Mesenchymal stem cell (in vitro differentiated cells and primary cell): ENCODE results near the gene NSRP1.

Experiments used
- DNase-seq: peaks from one replicate; pipeline ENCODE4 v3.0.0-alpha.2; 2013
- H2AFZ ChIP-seq: one replicate; pipeline ENCODE4 v1.6.1; 2013; ENCODE audit warnings: low read depth, mild to moderate bottlenecking, control low read depth, inconsistent platforms, low read length, moderate library complexity
- H2AK5ac ChIP-seq: 2 replicates; pipeline ENCODE4 v1.6.1; 2013; ENCODE audit warnings: low read length, moderate library complexity, mild to moderate bottlenecking, inconsistent platforms; ENCODE audit not compliant: severe bottlenecking
- H2BK120ac ChIP-seq: one replicate; pipeline ENCODE4 v1.6.1; 2013; ENCODE audit warnings: low read depth, mild to moderate bottlenecking, inconsistent platforms, low read length, moderate library complexity
- H2BK12ac ChIP-seq, 2 experiments: one replicate each; pipeline ENCODE4 v1.6.1; 2013; ENCODE audit warnings: inconsistent platforms in 2 of 2, low read length in 2 of 2, mild to moderate bottlenecking in 2 of 2, moderate library complexity in 2 of 2, control low read depth in 1 of 2
- H2BK15ac ChIP-seq: one replicate; pipeline ENCODE4 v1.6.1; 2013; ENCODE audit warnings: mild to moderate bottlenecking, low read depth, inconsistent platforms; ENCODE audit not compliant: poor library complexity, severe bottlenecking
- H2BK5ac ChIP-seq: 2 replicates; pipeline ENCODE4 v1.6.1; 2013; ENCODE audit warnings: low read depth, mild to moderate bottlenecking, low read length, control low read depth, inconsistent platforms; ENCODE audit not compliant: poor library complexity, severe bottlenecking
- H3K14ac ChIP-seq, 2 experiments: one replicate each; pipeline ENCODE4 v1.6.1; 2013; ENCODE audit warnings: inconsistent platforms in 2 of 2, low read length in 2 of 2, control low read depth in 1 of 2, mild to moderate bottlenecking in 1 of 2, moderate library complexity in 1 of 2
- H3K18ac ChIP-seq, 2 experiments: one replicate each; pipeline ENCODE4 v1.6.1; 2013; ENCODE audit warnings: inconsistent platforms in 2 of 2, low read length in 2 of 2, control low read depth in 1 of 2, low read depth in 1 of 2, mild to moderate bottlenecking in 1 of 2
- H3K23ac ChIP-seq, 2 experiments: one replicate each; pipeline ENCODE4 v1.6.1; 2013; ENCODE audit warnings: inconsistent platforms in 2 of 2, low read length in 2 of 2, mild to moderate bottlenecking in 2 of 2, moderate library complexity in 2 of 2, control low read depth in 1 of 2
- H3K27ac ChIP-seq: 2 replicates; pipeline ENCODE4 v1.5.1; 2013; ENCODE audit warnings: mild to moderate bottlenecking, moderate library complexity, low read length, control low read depth, inconsistent platforms; ENCODE audit not compliant: poor library complexity, severe bottlenecking
- H3K27me3 ChIP-seq, 2 experiments: 2 replicates each; pipeline versions ENCODE4 v1.6.1 to v1.7.0; 2013; ENCODE audit warnings: low read length in 2 of 2, mild to moderate bottlenecking in 2 of 2, moderate library complexity in 2 of 2, control low read depth in 1 of 2, inconsistent platforms in 1 of 2; ENCODE audit not compliant: control insufficient read depth in 1 of 2, insufficient read depth in 1 of 2
- H3K36me3 ChIP-seq, 2 experiments: 2 replicates each; pipeline versions ENCODE4 v1.6.1 to v1.7.0; 2013; ENCODE audit warnings: low read length in 2 of 2, control low read depth in 1 of 2, inconsistent platforms in 1 of 2, low read depth in 1 of 2, mild to moderate bottlenecking in 1 of 2; ENCODE audit not compliant: insufficient read depth in 2 of 2, control insufficient read depth in 1 of 2
- H3K4ac ChIP-seq, 2 experiments: one replicate each; pipeline ENCODE4 v1.6.1; 2013; ENCODE audit warnings: inconsistent platforms in 2 of 2, low read length in 2 of 2, mild to moderate bottlenecking in 2 of 2, moderate library complexity in 2 of 2, control low read depth in 1 of 2, low read depth in 1 of 2
- H3K4me1 ChIP-seq: 2 replicates; pipeline ENCODE4 v1.6.1; 2013; ENCODE audit warnings: low read depth, low read length, control low read depth; ENCODE audit not compliant: control insufficient read depth, insufficient read depth
- H3K4me2 ChIP-seq: 2 replicates; pipeline ENCODE4 v1.6.1; 2013; ENCODE audit warnings: low read length, mild to moderate bottlenecking, inconsistent platforms; ENCODE audit not compliant: poor library complexity, severe bottlenecking
- H3K4me3 ChIP-seq, 2 experiments: 2 replicates each; pipeline versions ENCODE4 v1.5.1 to v1.7.0; 2013; ENCODE audit warnings: low read length in 2 of 2, mild to moderate bottlenecking in 2 of 2, control low read depth in 1 of 2, low read depth in 1 of 2; ENCODE audit not compliant: insufficient read depth in 1 of 2
- H3K79me1 ChIP-seq: replicated peaks from 2 replicates; pipeline ENCODE4 v1.6.1; 2013; ENCODE audit warnings: mild to moderate bottlenecking, control low read depth, low read length, inconsistent platforms; ENCODE audit not compliant: poor library complexity, severe bottlenecking
- H3K9ac ChIP-seq: 2 replicates; pipeline ENCODE4 v1.7.0; 2013; ENCODE audit warnings: mild to moderate bottlenecking, low read length, moderate library complexity
- H3K9me3 ChIP-seq: 2 replicates; pipeline ENCODE4 v1.7.0; 2013; ENCODE audit warnings: mild to moderate bottlenecking, low read length; ENCODE audit not compliant: control insufficient read depth
- H4K8ac ChIP-seq: one replicate; pipeline ENCODE4 v1.6.1; 2013; ENCODE audit warnings: inconsistent platforms, mild to moderate bottlenecking, low read length, moderate library complexity
- H4K91ac ChIP-seq: one replicate; pipeline ENCODE4 v1.6.1; 2013; ENCODE audit warnings: mild to moderate bottlenecking, low read length, inconsistent platforms
- whole genome bisulfite sequencing: methylation state at CpG from one replicate; pipeline ENCODE4 v1.1.7; 2013; ENCODE audit warnings: mixed read lengths; 5-methylcytosine and 5-hydroxymethylcytosine counted together

The NSRP1 gene

DNA sequence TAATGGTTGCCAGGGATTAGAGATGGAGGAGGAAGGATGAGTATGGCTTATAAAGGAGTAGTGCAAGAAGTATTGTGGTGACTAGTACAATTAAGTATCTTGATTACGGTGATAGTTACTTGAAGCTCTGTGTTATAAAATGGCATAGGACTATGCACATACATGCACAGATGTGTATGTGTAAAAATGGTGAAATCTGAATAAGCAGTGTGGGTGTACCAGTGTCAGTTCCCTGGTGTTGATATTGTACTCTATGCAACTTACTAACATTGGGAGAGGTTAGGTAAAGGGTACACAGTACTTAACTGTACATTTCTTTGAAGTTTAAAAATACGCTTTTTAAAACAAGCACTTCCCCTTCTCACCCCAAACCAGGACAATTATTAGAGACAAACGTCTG is 48.5 kb downstream of the NSRP1 start:
- H2AFZ ChIP-seq = no peak overlapping the region
- no peak overlapping the region for H3K14ac ChIP-seq
- no peak overlapping the region for H2BK15ac ChIP-seq
- H2BK120ac ChIP-seq = no peak overlapping the region
- H3K4me2 ChIP-seq = no peak overlapping the region
- H3K18ac ChIP-seq = no peak overlapping the region
- H3K4me3 ChIP-seq = no peak overlapping the region
- no peaks in the 10 kb centered on the region for H3K9me3 ChIP-seq
- no peaks in the 10 kb centered on the region for H3K27me3 ChIP-seq
- H4K91ac ChIP-seq = no peak overlapping the region
- no peak overlapping the region for H4K8ac ChIP-seq
- 97% methylated on average over 2 of the region's 3 CpGs for WGBS
- H2BK12ac ChIP-seq = no peak overlapping the region
- H3K9ac ChIP-seq = no peak overlapping the region
- H3K4ac ChIP-seq = no peak overlapping the region
- H3K79me1 ChIP-seq = peaks cover 4% of the 10 kb centered on the region
- no peak for DNase-seq
- H2BK5ac ChIP-seq = no peak overlapping the region
- H3K23ac ChIP-seq = no peak overlapping the region
- H3K27ac ChIP-seq = no peak overlapping the region
- H3K4me1 ChIP-seq = no peaks in the 10 kb centered on the region
- H3K36me3 ChIP-seq = peaks cover 5 to 64% of the 10 kb centered on the region in 2 experiments
- no peak overlapping the region for H2AK5ac ChIP-seq

DNA sequence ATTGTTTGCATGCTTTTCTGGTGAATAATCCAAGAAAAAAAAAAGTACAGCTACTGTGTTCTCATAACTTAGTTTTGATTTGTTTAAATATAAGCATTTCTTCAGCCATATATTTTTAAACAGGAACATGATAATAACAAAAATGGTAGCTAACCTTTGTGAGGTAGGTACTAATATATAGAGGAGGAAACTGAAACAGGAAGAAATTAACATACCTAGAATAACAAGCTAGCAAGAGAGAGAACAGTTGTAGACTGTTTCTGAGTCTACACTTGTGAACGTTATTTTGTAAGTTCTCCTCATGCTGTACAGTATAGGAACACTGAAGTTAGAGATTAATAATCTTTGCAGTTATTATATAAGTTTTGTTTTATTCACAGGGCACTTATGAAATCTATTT is 49.3 kb downstream of the NSRP1 start:
- H2BK12ac ChIP-seq = no peak overlapping the region
- no CpG with 5 or more reads among the region's 1 CpG for WGBS
- no peaks in the 10 kb centered on the region for H3K9me3 ChIP-seq
- H2AK5ac ChIP-seq = no peak overlapping the region
- H4K8ac ChIP-seq = no peak overlapping the region
- peaks cover 5 to 67% of the 10 kb centered on the region in 2 experiments for H3K36me3 ChIP-seq
- no peak for DNase-seq
- H2BK15ac ChIP-seq = no peak overlapping the region
- no peak overlapping the region for H3K23ac ChIP-seq
- no peak overlapping the region for H3K4me2 ChIP-seq
- H3K4me1 ChIP-seq = no peaks in the 10 kb centered on the region
- H2AFZ ChIP-seq = no peak overlapping the region
- no peak overlapping the region for H4K91ac ChIP-seq
- no peak overlapping the region for H3K4ac ChIP-seq
- H2BK5ac ChIP-seq = no peak overlapping the region
- no peak overlapping the region for H3K9ac ChIP-seq
- H3K27me3 ChIP-seq = no peaks in the 10 kb centered on the region
- no peak overlapping the region for H3K18ac ChIP-seq
- H3K14ac ChIP-seq = no peak overlapping the region
- peaks cover 6% of the 10 kb centered on the region for H3K79me1 ChIP-seq
- H2BK120ac ChIP-seq = no peak overlapping the region
- H3K4me3 ChIP-seq = no peak overlapping the region
- no peak overlapping the region for H3K27ac ChIP-seq

DNA sequence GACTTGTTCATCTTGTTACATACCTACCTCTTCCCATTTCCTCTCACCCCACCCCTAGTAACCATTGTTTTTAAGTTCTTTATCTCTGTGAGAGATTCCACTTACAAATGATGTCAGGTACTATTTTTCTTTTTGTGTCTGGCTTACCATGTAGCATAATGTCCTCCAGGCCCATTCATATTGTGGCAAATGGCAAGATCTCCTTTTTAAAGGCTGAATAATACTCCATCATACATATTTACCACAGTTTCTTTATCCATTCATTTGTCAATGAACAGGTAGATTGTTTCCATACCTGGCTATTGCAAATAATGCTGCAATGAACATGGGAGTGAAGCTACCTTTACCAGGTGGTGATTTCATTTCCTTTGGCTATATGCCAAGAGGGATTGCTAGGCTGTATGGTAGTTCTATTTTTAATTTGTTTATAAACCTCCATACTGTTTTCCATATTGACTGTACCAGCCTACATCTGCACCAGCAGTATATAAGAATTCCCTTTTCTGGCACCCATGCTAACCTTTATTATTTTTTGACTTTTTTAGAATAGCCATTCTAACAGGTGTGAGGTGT is 53.9 kb downstream of the NSRP1 start:
- no peak overlapping the region for H3K9ac ChIP-seq
- no peak for DNase-seq
- H2BK15ac ChIP-seq = no peak overlapping the region
- peaks cover 0 to 76% of the 10 kb centered on the region in 2 experiments for H3K36me3 ChIP-seq
- no peak overlapping the region for H2BK5ac ChIP-seq
- no peak overlapping the region for H2BK12ac ChIP-seq
- no peak overlapping the region for H2BK120ac ChIP-seq
- H3K14ac ChIP-seq = no peak overlapping the region
- no peak overlapping the region for H4K8ac ChIP-seq
- H3K27me3 ChIP-seq = no peaks in the 10 kb centered on the region
- no peak overlapping the region for H2AK5ac ChIP-seq
- peaks cover 3% of the 10 kb centered on the region for H3K4me1 ChIP-seq
- H3K4ac ChIP-seq = no peak overlapping the region
- no peak overlapping the region for H4K91ac ChIP-seq
- H3K27ac ChIP-seq = no peak overlapping the region
- no peaks in the 10 kb centered on the region for H3K9me3 ChIP-seq
- H3K4me2 ChIP-seq = no peak overlapping the region
- no peak overlapping the region for H3K23ac ChIP-seq
- no peak overlapping the region for H3K18ac ChIP-seq
- H2AFZ ChIP-seq = no peak overlapping the region
- peaks cover 5% of the 10 kb centered on the region for H3K79me1 ChIP-seq
- no peak overlapping the region for H3K4me3 ChIP-seq

DNA sequence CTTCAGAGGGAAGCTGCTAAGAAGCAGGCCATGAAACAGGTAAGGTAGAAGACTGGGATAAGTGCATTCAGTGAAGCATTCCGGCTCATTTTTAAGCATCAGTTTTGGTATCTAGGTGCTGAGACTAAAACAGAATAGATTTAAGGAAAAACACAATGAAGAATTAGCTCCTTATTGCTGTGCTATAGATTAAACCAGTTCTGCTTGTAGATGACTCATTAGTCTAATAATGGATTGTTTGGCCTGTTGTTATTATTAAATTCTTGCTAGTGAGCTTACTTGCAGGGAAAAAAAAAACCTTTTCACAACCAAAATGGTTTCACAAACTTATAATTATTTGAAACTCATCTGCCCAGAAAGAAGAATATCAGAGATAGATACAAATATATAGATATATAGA is 55.9 kb downstream of the NSRP1 start:
- no peaks in the 10 kb centered on the region for H3K9me3 ChIP-seq
- no peak overlapping the region for H2AFZ ChIP-seq
- H3K14ac ChIP-seq = no peak overlapping the region
- H3K4ac ChIP-seq = no peak overlapping the region
- H3K27me3 ChIP-seq = no peaks in the 10 kb centered on the region
- H2BK15ac ChIP-seq = no peak overlapping the region
- H4K91ac ChIP-seq = no peak overlapping the region
- H3K4me3 ChIP-seq = no peak overlapping the region
- H3K4me2 ChIP-seq = no peak overlapping the region
- no peak overlapping the region for H2BK12ac ChIP-seq
- no peak overlapping the region for H2BK5ac ChIP-seq
- H3K9ac ChIP-seq = no peak overlapping the region
- H4K8ac ChIP-seq = no peak overlapping the region
- no peak overlapping the region for H2BK120ac ChIP-seq
- DNase-seq = no peak
- no peak overlapping the region for H3K18ac ChIP-seq
- peaks cover 3% of the 10 kb centered on the region for H3K4me1 ChIP-seq
- H3K36me3 ChIP-seq = peaks cover 7 to 82% of the 10 kb centered on the region in 2 experiments
- WGBS = 100% methylated on average over 1 of the region's 1 CpG
- no peak overlapping the region for H2AK5ac ChIP-seq
- no peak overlapping the region for H3K27ac ChIP-seq
- H3K23ac ChIP-seq = no peak overlapping the region
- peaks cover 9% of the 10 kb centered on the region for H3K79me1 ChIP-seq
